Endometrial microvascular endothelial cells (primary cell): ENCODE measurements around the gene STRBP. TPM values are rescaled to one million over a fixed set of nuclear protein-coding genes. Genes with fewer than 3 reads are reported as not detected.

Experiments
- in situ Hi-C: cut with HindIII; loops from 2 replicates; pipeline ENCODE4 v1.10.0; 2017; ENCODE audit warnings: low sequenced_read_pairs, low pct_unique_long_range_greater_than_20kb; ENCODE audit errors: inconsistent ontology term
- total RNA-seq: library from RNA; depleted of rRNA; stranded (reverse); fragments of >200 nt; gene quantifications from one replicate; pipeline ENCODE4 v1.2.3, GENCODE V29; 2015; ENCODE audit errors: inconsistent ontology term

Gene STRBP
- total RNA-seq, 1 donor from 2014 or later: 5.9 TPM

- in situ Hi-C loops: no loop called here
Observed at GRCh38 chr9:123165813-123166212, 102.6 kb downstream of the STRBP start.

- in situ Hi-C loops: no loop called here
Observed at GRCh38 chr9:123164285-123164684, 104.1 kb downstream of the STRBP start.

DNA sequence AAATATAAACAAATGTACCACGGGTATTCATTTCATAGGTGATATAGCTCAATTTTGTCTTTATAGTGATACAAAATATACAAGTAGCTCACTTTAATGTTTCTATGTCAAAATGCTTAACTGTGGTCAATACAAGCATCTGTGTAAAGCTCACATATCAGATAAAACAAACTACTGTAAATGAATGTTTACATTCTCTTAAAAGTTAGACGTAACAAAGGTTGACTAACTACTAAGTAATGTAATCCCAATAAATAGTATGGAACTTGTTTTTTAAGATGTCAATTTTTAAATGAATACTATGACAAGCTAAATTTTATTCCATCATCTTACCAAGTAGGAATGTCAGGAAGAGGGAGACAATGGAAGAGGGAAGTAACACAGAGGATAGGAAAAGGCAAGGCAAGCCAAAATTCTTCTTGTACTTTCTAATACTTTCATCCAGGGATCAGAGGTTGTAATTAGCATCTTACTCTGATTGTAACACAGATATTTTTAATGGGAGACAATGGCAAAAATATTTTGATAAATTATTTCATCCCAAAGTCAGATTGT lies 105.5 kb downstream of the STRBP start:
- in situ Hi-C loops: no loop called here

DNA sequence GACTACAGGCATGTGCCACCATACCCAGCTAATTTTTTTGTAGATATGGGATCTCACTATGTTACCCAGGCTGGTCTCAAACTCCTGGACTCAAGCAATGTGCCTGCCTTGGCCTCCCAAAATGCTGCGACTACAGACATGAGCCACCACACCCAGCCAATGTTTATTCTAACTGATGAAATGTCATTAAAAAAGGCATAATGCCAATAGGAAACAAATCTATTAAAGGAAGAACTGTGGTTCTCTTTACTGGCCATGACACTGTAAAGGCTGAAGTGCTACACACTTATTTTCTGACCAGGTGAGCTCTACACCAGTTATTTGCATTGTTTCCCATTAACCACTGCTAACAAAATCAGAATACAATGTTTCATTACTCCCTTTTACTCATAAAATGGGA lies 106.0 kb downstream of the STRBP start:
- in situ Hi-C loops: no loop called here

DNA sequence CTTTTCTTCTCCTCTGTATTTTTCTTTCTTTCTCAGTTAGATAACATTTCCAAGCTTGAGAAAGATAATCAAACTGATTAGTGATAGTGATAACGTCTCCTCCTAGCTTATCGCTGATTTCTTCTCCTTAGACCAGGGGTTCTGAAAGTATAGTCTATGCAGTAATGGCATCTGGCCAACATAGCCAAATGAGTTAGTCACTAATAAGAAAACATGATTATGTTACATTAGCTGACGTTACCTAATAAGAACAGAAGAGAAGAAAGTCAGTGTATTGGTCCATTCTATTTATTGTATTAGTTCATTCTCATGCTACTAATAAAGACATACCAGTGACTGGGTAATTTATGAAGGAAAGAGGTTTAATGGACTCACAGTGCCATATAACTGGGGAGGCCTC lies 111.2 kb downstream of the STRBP start:
- in situ Hi-C loops: no loop called here

DNA sequence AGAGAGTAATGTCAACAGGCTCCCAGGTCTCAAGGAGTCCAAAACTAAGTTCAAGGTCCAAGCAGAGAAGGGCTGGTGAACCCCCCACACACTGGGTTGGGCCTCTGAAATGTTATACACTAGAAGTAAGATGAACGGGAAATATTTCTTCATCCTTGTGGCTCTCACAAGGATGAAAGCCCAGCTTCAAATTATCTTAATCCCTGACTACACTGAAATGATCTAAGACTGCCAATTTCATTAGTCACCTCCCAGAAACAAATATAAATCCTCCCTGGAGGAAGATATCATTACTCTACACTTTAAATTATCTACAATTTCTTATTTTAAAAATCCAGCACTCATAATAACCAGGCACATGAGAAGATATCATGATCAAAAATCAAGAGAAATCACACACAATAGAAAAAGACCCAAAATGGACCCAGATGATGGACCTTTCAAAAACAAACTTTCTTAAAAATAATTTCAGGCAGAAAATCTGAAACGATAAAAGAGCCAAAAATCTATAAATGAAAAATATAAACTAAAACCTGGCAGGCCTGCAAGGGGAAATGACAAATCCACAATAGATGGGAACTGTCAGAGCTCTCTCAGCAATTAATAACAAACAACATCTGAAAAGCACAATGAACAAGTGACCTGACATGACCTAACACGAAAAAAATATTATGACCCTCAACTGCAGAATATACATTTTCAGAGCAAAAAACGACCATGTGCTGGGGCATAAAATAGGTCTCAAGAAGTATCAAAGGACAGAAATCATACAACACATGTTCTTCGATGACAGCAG lies 117.5 kb downstream of the STRBP start:
- in situ Hi-C loops: no loop called here

GRCh38 chr9:123149067-123149466 lies 119.3 kb downstream of the STRBP start:
- in situ Hi-C loops: no loop called here

- in situ Hi-C loops: no loop called here
Observed at GRCh38 chr9:123138163-123138562, 130.2 kb downstream of the STRBP start.

GRCh38 chr9:123135430-123135829 lies 133.0 kb downstream of the STRBP start:
- in situ Hi-C loops: no loop called here

DNA sequence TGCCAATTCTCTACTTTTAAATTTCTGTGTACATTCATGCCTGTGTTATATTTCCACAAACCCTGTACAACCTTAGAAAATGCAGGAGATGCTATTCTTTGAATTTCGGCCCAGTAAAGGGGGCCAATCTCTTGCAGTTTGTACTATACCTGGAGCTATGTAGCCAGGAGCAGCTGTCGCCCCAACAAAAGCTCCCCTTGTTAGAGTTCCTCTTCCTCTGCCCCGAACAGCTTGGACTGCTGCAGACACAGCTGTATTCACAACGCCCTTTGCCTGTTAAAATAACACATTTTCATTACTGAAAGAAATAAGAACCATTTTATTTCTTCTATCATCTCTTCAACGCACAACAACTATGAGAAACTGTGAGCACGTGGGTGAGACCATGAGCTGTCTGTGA lies 135.7 kb downstream of the STRBP start:
- in situ Hi-C loops: no loop called here

DNA sequence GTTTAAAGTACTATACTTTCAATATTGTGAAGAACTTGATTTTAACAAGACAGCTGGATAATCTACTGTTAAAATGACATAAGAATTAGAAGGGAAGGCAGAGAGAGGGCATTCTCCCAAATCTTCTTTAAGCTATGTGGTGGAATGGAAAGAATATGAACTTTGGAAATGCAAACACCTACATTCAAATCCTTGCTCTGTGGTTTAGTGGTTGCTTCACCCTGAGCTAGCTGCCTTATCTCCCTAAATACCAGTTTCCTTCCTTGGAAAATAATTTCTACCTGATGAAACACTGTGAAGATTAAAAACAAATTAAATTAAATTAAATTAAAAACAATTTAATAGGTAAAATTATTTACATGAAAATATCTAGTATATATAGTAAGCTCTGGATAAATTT lies 136.4 kb downstream of the STRBP start:
- in situ Hi-C loops: no loop called here

GRCh38 chr9:123131258-123131657 lies 137.1 kb downstream of the STRBP start:
- in situ Hi-C loops: no loop called here

DNA sequence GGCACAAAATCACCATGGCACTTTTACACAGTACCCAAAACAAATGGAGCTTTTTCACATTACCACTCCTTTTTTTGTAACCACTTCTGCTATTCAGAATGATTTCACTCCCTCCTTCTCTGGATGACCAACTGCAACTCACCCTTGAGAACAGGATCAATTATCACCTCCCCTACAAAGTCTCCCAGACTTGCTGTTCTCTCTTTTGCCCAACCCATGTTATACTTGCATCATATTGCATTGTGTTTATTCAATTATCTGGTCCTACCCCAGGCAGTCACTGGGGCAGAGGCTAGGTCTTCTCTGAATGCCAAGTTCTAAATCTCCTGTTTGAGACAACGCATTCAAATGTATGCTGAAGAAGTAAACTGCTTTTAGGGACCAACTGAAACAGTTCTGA lies 139.0 kb downstream of the STRBP start:
- in situ Hi-C loops: no loop called here

GRCh38 chr9:123128591-123128990 lies 139.8 kb downstream of the STRBP start:
- in situ Hi-C loops: no loop called here

GRCh38 chr9:123127512-123128075 lies 140.8 kb downstream of the STRBP start:
- in situ Hi-C loops: no loop called here

- in situ Hi-C loops: no loop called here
Observed at GRCh38 chr9:123121457-123121856, 146.9 kb downstream of the STRBP start.

DNA sequence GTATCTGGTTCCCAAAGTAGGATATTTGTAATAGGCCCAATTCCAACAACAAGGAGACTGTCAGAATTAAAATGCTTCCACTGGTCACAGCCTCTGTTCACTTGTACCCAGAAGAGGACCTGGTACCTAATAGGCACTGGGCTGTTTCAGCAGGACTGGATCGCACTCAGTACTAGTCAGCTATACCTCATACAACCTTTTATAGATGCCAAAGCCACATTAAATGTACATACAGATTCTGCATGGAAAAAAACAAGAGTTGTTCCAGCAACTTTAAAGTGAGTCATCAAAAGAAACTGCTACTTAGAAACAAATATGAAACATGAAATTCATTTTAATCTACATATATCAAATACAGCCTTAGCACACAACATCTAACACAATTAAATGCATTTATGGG lies 147.4 kb downstream of the STRBP start:
- in situ Hi-C loops: no loop called here

DNA sequence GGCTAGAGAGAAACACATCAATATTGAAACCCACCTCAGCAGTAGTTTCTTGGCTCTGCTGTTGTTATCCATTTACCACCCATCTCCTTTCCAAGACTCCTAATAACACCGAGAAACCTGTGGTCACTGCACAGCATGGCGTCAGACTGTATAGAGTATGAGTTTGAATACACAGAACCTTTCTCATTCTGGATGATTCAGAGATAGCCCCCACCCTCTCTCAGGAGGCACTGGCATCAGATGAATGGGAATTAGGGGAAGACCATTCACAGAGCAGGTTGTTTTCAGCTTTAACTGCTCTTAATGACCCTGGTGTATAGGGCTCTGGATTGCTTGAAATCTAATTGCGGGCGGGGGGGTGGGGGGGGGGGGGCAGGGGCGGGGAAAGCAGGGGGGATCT lies 148.3 kb downstream of the STRBP start:
- in situ Hi-C loops: no loop called here

DNA sequence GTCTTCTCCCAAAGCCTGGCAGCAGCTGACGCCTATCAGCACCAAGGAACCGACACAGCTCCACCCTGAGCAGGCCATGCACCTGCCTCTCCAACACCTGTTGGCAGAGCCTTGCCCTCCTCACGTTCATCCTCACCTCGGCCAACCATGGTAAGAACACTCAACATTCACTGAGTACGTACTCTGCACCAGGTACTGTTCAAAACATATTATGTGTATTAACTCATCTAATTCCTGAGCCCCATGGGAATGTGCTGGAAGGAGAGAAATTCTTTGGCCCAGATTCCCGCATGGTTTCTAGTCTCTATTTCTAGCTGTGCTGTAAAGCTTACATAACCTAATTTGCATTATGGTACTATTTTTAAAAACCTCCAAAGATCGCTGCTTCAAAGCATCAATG lies 148.8 kb downstream of the STRBP start:
- in situ Hi-C loops: no loop called here

DNA sequence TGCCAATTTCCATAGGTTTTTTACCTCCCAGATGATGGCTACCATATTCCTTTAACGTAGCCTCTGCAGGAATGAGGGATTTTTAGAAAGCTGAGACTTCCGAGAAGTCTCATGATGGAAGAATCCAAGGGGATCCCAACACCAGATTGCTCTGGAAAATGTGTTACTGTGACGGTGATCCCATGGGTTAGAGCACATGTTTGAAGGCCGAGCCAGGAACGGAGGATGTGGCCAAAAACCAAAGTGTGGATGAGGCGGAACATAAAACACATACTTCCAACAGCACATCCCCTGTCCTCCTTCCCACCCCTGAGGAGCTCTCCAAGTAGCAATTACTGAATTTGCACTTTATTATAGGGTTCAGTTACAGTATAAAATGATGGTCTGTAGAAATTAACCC lies 152.3 kb downstream of the STRBP start:
- in situ Hi-C loops: no loop called here
